Measurements from ENCODE around the gene ATP5MG.

- no peak for TF ChIP-seq EZH2 (IDR thresholded peaks at IDR 0.05)
- no peak for TF ChIP-seq POLR2AphosphoS5 (IDR thresholded peaks at IDR 0.05; ENCODE audit: borderline replicate concordance, low read depth, low read length)
- no peak for TF ChIP-seq FOXP2 (optimal IDR thresholded peaks at IDR 0.05; ENCODE audit: control extremely low read depth, extremely low read length, insufficient read depth)
Observed at GRCh38 chr11:118415739-118416068, 14.3 kb downstream of the ATP5MG start.
